ENCODE measurements around the gene PSMD3.

DNA sequence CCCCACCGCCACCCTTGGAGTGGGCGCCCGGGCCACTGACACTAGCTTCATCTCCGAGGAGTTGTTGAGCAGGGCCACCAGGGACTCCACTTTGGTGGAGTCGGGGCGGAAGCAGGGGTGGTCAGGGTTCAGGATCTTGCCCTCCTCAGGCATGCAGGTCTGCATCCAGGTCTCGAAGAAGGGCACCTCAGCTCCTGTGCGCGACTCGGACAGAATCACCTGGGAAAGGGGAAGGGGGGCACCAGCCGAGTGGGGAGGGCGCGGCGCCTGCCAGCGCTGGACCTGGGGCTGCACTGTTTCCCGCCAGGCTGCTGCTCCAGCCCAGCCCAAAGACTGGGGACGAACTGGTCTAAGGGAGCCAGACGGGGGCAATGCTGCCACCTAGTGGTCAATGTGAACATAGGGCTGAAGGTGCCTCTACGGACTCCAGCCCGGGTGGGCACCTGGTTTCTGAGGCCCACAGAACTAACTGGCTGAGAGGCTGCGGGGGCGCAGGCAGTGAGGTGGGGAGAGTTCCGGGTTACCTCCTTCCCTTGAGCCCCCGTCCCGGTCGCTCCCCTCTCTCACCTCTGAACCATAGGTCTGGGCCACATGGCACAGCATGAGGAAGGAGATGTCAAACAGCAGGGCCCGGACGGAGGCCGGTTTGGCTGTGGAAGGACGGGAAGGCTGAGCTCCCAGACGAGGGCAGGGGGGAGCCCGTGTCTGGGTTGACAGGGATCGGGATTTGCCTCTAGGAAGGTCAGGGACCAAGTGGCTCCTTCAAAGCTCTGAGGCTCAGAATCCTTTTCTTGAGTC lies 46.4 kb downstream of the PSMD3 start:
- TF ChIP-seq, protein P1, sequence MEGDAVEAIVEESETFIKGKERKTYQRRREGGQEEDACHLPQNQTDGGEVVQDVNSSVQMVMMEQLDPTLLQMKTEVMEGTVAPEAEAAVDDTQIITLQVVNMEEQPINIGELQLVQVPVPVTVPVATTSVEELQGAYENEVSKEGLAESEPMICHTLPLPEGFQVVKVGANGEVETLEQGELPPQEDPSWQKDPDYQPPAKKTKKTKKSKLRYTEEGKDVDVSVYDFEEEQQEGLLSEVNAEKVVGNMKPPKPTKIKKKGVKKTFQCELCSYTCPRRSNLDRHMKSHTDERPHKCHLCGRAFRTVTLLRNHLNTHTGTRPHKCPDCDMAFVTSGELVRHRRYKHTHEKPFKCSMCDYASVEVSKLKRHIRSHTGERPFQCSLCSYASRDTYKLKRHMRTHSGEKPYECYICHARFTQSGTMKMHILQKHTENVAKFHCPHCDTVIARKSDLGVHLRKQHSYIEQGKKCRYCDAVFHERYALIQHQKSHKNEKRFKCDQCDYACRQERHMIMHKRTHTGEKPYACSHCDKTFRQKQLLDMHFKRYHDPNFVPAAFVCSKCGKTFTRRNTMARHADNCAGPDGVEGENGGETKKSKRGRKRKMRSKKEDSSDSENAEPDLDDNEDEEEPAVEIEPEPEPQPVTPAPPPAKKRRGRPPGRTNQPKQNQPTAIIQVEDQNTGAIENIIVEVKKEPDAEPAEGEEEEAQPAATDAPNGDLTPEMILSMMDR (IDR thresholded peaks at IDR 0.05) = peak; percentile 86 to 97 (median 91)
- no peak for TF ChIP-seq POLR2A (IDR thresholded peaks at IDR 0.05)
